HG03064 (cell line): ENCODE measurements around the gene SLC29A4.
"Not testable (repeated sequence)": the region's sequence is repeated elsewhere in the genome, so short reads cannot be mapped to it uniquely, and the experiment has no call there.

ENCODE experiments used
- ATAC-seq: cut with Tn5 transposase; IDR thresholded peaks from one replicate; pipeline ENCODE4 v1.9.1; 2021; ENCODE audit warnings: low read depth; ENCODE audit not compliant: unreplicated experiment

Gene SLC29A4

GRCh38 chr7:5320802-5321396 lies 38.2 kb downstream of the SLC29A4 start:
- ATAC-seq: no peak

GRCh38 chr7:5322621-5323410 lies 40.1 kb downstream of the SLC29A4 start:
- ATAC-seq: no peak

GRCh38 chr7:5323800-5324781 lies 41.3 kb downstream of the SLC29A4 start:
- not testable (repeated sequence) for ATAC-seq

- ATAC-seq: no peak
These were observed 42.2 kb downstream of the SLC29A4 start for GRCh38 chr7:5324961-5325360.

- no peak for ATAC-seq
These were observed 47.5 kb downstream of the SLC29A4 start for GRCh38 chr7:5330288-5330687.

- ATAC-seq: no peak
These were observed 49.8 kb downstream of the SLC29A4 start for GRCh38 chr7:5332579-5332978.

- ATAC-seq: no peak
These were observed 50.6 kb downstream of the SLC29A4 start for GRCh38 chr7:5333121-5334045.

- ATAC-seq: no peak
These were observed 51.9 kb downstream of the SLC29A4 start for GRCh38 chr7:5334671-5335070.

GRCh38 chr7:5337047-5337446 lies 54.3 kb downstream of the SLC29A4 start:
- no peak for ATAC-seq

- no peak for ATAC-seq
These were observed 57.2 kb downstream of the SLC29A4 start for GRCh38 chr7:5339955-5340354.

- ATAC-seq: no peak
These were observed 59.9 kb downstream of the SLC29A4 start for GRCh38 chr7:5342631-5343030.

GRCh38 chr7:5343884-5344283 lies 61.1 kb downstream of the SLC29A4 start:
- ATAC-seq: no peak

- ATAC-seq: no peak
These were observed 61.6 kb downstream of the SLC29A4 start for GRCh38 chr7:5344342-5344741.

- no peak for ATAC-seq
These were observed 62.4 kb downstream of the SLC29A4 start for GRCh38 chr7:5345171-5345570.

- ATAC-seq: no peak
These were observed 62.9 kb downstream of the SLC29A4 start for GRCh38 chr7:5345671-5346070.

GRCh38 chr7:5348134-5349004 lies 65.6 kb downstream of the SLC29A4 start:
- ATAC-seq: no peak

GRCh38 chr7:5349005-5349380 lies 66.2 kb downstream of the SLC29A4 start:
- no peak for ATAC-seq

GRCh38 chr7:5349437-5350173 lies 66.9 kb downstream of the SLC29A4 start:
- ATAC-seq: no peak

GRCh38 chr7:5350174-5350463 lies 67.4 kb downstream of the SLC29A4 start:
- ATAC-seq: no peak
